Nephron (organoid): ENCODE data around the gene RAP1GAP2.

ENCODE experiments used
- H3K27ac Mint-ChIP-seq, 3 experiments: 2 replicates each; pipeline ENCODE4 v1.8.0; 2020; ENCODE audit warnings: mixed read lengths in 3 of 3, mild to moderate bottlenecking in 2 of 3, moderate library complexity in 1 of 3
- H3K27me3 Mint-ChIP-seq: 2 replicates; pipeline ENCODE4 v1.8.0; 2021; ENCODE audit warnings: low read depth, mild to moderate bottlenecking, moderate library complexity, mixed read lengths
- H3K36me3 Mint-ChIP-seq: 2 replicates; pipeline ENCODE4 v1.8.0; 2020; ENCODE audit warnings: low read depth, mixed read lengths
- H3K4me1 Mint-ChIP-seq: 2 replicates; pipeline ENCODE4 v1.8.0; 2020; ENCODE audit warnings: mixed read lengths
- H3K4me3 Mint-ChIP-seq, 3 experiments: 2 replicates each; pipeline ENCODE4 v1.8.0; 2020; ENCODE audit warnings: mild to moderate bottlenecking in 3 of 3, mixed read lengths in 3 of 3, moderate library complexity in 2 of 3
- H3K9me3 Mint-ChIP-seq: 2 replicates; pipeline ENCODE4 v1.8.0; 2020; ENCODE audit warnings: mixed read lengths
- CTCF ChIP-seq, 3 experiments: fragments of 200-600 bp; sonication (generic); IDR thresholded peaks; one replicate each; pipeline ENCODE4 v1.5.0; 2021; ENCODE audit warnings: antibody characterized with exemption in 3 of 3; ENCODE audit not compliant: unreplicated experiment in 3 of 3

RAP1GAP2 gene

GRCh38 chr17:2911755-2912111 is 115.5 kb downstream of the RAP1GAP2 start:
- Mint-ChIP-seq H3K27ac (peak overlapping the region in 1 of 3 experiments; percentile 67), H3K4me1 (peaks cover 20% of the 10 kb centered on the region)
- no peak for TF ChIP-seq CTCF (IDR thresholded peaks at IDR 0.05; ENCODE audit: unreplicated experiment in 3 of 3)

GRCh38 chr17:2912754-2913153 is 116.5 kb downstream of the RAP1GAP2 start:
- Mint-ChIP-seq H3K4me3 (no peak overlapping the region), H3K4me1 (peaks cover 20% of the 10 kb centered on the region), H3K27ac (no peak overlapping the region), H3K36me3 (no peaks in the 10 kb centered on the region), H3K9me3 (no peaks in the 10 kb centered on the region), H3K27me3 (peaks cover 14% of the 10 kb centered on the region)
- no peak for TF ChIP-seq CTCF (IDR thresholded peaks at IDR 0.05; ENCODE audit: unreplicated experiment in 3 of 3)

More at GRCh38 chr17:2911755-2912111, 115.5 kb downstream of the RAP1GAP2 start:
- Mint-ChIP-seq H3K27me3 (peaks cover 14% of the 10 kb centered on the region), H3K36me3 (peaks cover 4% of the 10 kb centered on the region), H3K9me3 (peaks cover 3% of the 10 kb centered on the region), H3K4me3 (no peak overlapping the region)

- H3K4me3 Mint-ChIP-seq: no peak overlapping the region
- H3K4me1 Mint-ChIP-seq: no peaks in the 10 kb centered on the region
- no peaks in the 10 kb centered on the region for H3K36me3 Mint-ChIP-seq
- H3K27ac Mint-ChIP-seq: no peak overlapping the region
- TF ChIP-seq CTCF (IDR thresholded peaks at IDR 0.05; ENCODE audit: unreplicated experiment in 3 of 3): no peak
- H3K9me3 Mint-ChIP-seq: no peaks in the 10 kb centered on the region
- H3K27me3 Mint-ChIP-seq: peaks cover 9% of the 10 kb centered on the region
Measured at GRCh38 chr17:2916461-2916860, 120.2 kb downstream of the RAP1GAP2 start.

- Mint-ChIP-seq H3K4me1 (peaks cover 6% of the 10 kb centered on the region), H3K27ac (no peak overlapping the region), H3K36me3 (no peaks in the 10 kb centered on the region), H3K9me3 (no peaks in the 10 kb centered on the region), H3K4me3 (no peak overlapping the region), H3K27me3 (peaks cover 16% of the 10 kb centered on the region)
- TF ChIP-seq CTCF (IDR thresholded peaks at IDR 0.05; ENCODE audit: unreplicated experiment in 3 of 3): no peak
Measured at GRCh38 chr17:2921443-2921842, 125.2 kb downstream of the RAP1GAP2 start.

GRCh38 chr17:2924211-2924610 is 128.0 kb downstream of the RAP1GAP2 start:
- Mint-ChIP-seq H3K36me3 (peaks cover 3% of the 10 kb centered on the region), H3K27ac (peak overlapping the region in 1 of 3 experiments; percentile 20), H3K27me3 (peaks cover 19% of the 10 kb centered on the region), H3K4me1 (peaks cover 6% of the 10 kb centered on the region), H3K9me3 (no peaks in the 10 kb centered on the region), H3K4me3 (no peak overlapping the region)
- no peak for TF ChIP-seq CTCF (IDR thresholded peaks at IDR 0.05; ENCODE audit: unreplicated experiment in 3 of 3)

GRCh38 chr17:2925011-2925410 is 128.8 kb downstream of the RAP1GAP2 start:
- peaks cover 6% of the 10 kb centered on the region for H3K4me1 Mint-ChIP-seq
- TF ChIP-seq CTCF (IDR thresholded peaks at IDR 0.05; ENCODE audit: unreplicated experiment in 3 of 3): no peak
- no peak overlapping the region for H3K27ac Mint-ChIP-seq
- H3K4me3 Mint-ChIP-seq: no peak overlapping the region
- peaks cover 3% of the 10 kb centered on the region for H3K36me3 Mint-ChIP-seq
- peaks cover 21% of the 10 kb centered on the region for H3K27me3 Mint-ChIP-seq
- H3K9me3 Mint-ChIP-seq: no peaks in the 10 kb centered on the region
